B cell (primary cell): ENCODE data around the gene KCNT1.

Experiments used
- EZH2 ChIP-seq: IDR thresholded peaks from 2 replicates; pipeline ENCODE4 v1.6.1; 2012; ENCODE audit warnings: borderline replicate concordance, low read depth, mild to moderate bottlenecking, moderate library complexity, low read length; ENCODE audit not compliant: insufficient read depth, poor library complexity, severe bottlenecking
- TF ChIP-seq, protein P1 (sequence below): fragments of 200-600 bp; IDR thresholded peaks from one replicate; pipeline ENCODE4 v1.8.0; 2022; ENCODE audit warnings: antibody characterized with exemption, mild to moderate bottlenecking

DNA sequence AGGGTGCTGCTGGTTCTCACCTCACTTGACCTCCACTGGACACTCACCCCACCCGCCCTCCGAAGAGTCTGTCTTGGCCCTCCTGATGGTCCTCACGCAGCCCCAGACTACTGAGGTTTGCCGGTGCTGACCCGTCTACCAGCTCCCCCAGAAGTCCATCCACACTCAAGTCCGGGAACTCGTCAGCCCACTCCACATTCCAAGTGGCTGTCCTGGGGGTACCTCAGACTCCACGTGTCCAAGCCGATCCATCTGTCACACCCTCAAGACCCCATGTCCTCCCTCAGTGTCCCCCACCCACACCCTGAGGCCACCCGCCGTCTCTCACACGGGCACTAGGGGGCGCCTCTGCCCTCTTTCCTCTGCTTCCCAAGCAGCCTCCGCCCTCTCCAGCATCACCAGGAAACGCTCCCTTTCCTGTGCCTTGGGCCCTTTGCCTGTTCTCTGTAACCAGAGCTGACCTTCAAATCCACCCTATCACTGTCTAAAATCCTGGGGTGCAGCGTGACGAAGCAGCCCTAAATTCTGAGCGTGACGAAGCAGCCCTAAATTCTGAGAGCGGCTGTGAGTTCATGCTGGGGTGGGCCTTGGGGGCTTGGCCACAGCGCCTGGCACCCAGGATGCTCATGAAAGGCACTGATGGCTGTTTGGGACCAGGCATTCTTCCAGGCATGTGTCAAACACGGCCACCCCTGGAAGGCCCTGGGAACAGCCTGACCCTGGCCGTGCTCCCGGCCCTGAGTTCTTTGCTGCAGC, 95.7 kb downstream of the KCNT1 start:
- TF ChIP-seq, protein P1, sequence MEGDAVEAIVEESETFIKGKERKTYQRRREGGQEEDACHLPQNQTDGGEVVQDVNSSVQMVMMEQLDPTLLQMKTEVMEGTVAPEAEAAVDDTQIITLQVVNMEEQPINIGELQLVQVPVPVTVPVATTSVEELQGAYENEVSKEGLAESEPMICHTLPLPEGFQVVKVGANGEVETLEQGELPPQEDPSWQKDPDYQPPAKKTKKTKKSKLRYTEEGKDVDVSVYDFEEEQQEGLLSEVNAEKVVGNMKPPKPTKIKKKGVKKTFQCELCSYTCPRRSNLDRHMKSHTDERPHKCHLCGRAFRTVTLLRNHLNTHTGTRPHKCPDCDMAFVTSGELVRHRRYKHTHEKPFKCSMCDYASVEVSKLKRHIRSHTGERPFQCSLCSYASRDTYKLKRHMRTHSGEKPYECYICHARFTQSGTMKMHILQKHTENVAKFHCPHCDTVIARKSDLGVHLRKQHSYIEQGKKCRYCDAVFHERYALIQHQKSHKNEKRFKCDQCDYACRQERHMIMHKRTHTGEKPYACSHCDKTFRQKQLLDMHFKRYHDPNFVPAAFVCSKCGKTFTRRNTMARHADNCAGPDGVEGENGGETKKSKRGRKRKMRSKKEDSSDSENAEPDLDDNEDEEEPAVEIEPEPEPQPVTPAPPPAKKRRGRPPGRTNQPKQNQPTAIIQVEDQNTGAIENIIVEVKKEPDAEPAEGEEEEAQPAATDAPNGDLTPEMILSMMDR = peak; percentile 43
- TF ChIP-seq EZH2 = no peak
